Progenitor cell of endocrine pancreas (in vitro differentiated cells): ENCODE results near the gene NRG2. TPM values are rescaled to one million over a fixed set of nuclear protein-coding genes. Genes with fewer than 3 reads are reported as not detected.

ENCODE experiments used
- DNase-seq: peaks from one replicate; pipeline ENCODE4 v3.0.0; 2021; ENCODE audit warnings: low spot score; ENCODE audit not compliant: unreplicated experiment
- H3K27ac Mint-ChIP-seq: 2 replicates; pipeline ENCODE4 v1.8.0; 2021; ENCODE audit warnings: mild to moderate bottlenecking, moderate library complexity, mixed read lengths
- H3K27me3 Mint-ChIP-seq: 2 replicates; pipeline ENCODE4 v1.8.0; 2021; ENCODE audit warnings: mixed read lengths
- H3K36me3 Mint-ChIP-seq: 2 replicates; pipeline ENCODE4 v1.8.0; 2022; ENCODE audit warnings: mixed read lengths; ENCODE audit not compliant: insufficient read depth
- H3K4me1 Mint-ChIP-seq: 2 replicates; pipeline ENCODE4 v1.8.0; 2021; ENCODE audit warnings: low read depth, mixed read lengths
- H3K4me3 Mint-ChIP-seq: 2 replicates; pipeline ENCODE4 v1.8.0; 2021; ENCODE audit warnings: low read depth, mild to moderate bottlenecking, moderate library complexity, mixed read lengths
- H3K9me3 Mint-ChIP-seq: 2 replicates; pipeline ENCODE4 v1.8.0; 2021; ENCODE audit warnings: low read depth, mixed read lengths
- CTCF ChIP-seq: fragments of 200-600 bp; sonication (generic); IDR thresholded peaks from one replicate; pipeline ENCODE4 v1.5.0; 2021; ENCODE audit warnings: antibody characterized with exemption, mild to moderate bottlenecking; ENCODE audit not compliant: unreplicated experiment
- total RNA-seq: library from RNA; stranded (reverse); gene quantifications from 2 replicates; pipeline ENCODE4 v1.2.1, GENCODE V29; 2021

The NRG2 gene
- total RNA-seq, 1 donor from 2014 or later = 5.5 TPM

GRCh38 chr5:140013536-140013935 lies 29.6 kb downstream of the NRG2 start:
- Mint-ChIP-seq H3K9me3 (no peaks in the 10 kb centered on the region), H3K27ac (no peak overlapping the region), H3K27me3 (no peaks in the 10 kb centered on the region), H3K4me3 (no peak overlapping the region), H3K4me1 (no peaks in the 10 kb centered on the region), H3K36me3 (no peaks in the 10 kb centered on the region)
- no peak for DNase-seq
- no peak for TF ChIP-seq CTCF

GRCh38 chr5:140012443-140012842 lies 30.7 kb downstream of the NRG2 start:
- no peak for TF ChIP-seq CTCF
- Mint-ChIP-seq H3K27me3 (no peaks in the 10 kb centered on the region), H3K4me1 (no peaks in the 10 kb centered on the region), H3K9me3 (no peaks in the 10 kb centered on the region), H3K36me3 (no peaks in the 10 kb centered on the region), H3K4me3 (no peak overlapping the region), H3K27ac (no peak overlapping the region)
- DNase-seq = no peak

- no peak overlapping the region for H3K4me3 Mint-ChIP-seq
- H3K4me1 Mint-ChIP-seq = no peaks in the 10 kb centered on the region
- no peaks in the 10 kb centered on the region for H3K27me3 Mint-ChIP-seq
- H3K9me3 Mint-ChIP-seq = no peaks in the 10 kb centered on the region
- no peak overlapping the region for H3K27ac Mint-ChIP-seq
- no peak for DNase-seq
- TF ChIP-seq CTCF = no peak
- H3K36me3 Mint-ChIP-seq = no peaks in the 10 kb centered on the region
Measured at GRCh38 chr5:140011297-140011802, 31.7 kb downstream of the NRG2 start.

GRCh38 chr5:140010798-140011197 lies 32.3 kb downstream of the NRG2 start:
- no peaks in the 10 kb centered on the region for H3K9me3 Mint-ChIP-seq
- H3K27ac Mint-ChIP-seq = no peak overlapping the region
- no peaks in the 10 kb centered on the region for H3K4me1 Mint-ChIP-seq
- TF ChIP-seq CTCF = no peak
- no peak for DNase-seq
- H3K36me3 Mint-ChIP-seq = no peaks in the 10 kb centered on the region
- no peak overlapping the region for H3K4me3 Mint-ChIP-seq
- no peaks in the 10 kb centered on the region for H3K27me3 Mint-ChIP-seq

- no peaks in the 10 kb centered on the region for H3K4me1 Mint-ChIP-seq
- no peaks in the 10 kb centered on the region for H3K9me3 Mint-ChIP-seq
- no peak overlapping the region for H3K27ac Mint-ChIP-seq
- no peak for DNase-seq
- no peak overlapping the region for H3K4me3 Mint-ChIP-seq
- no peak for TF ChIP-seq CTCF
- H3K36me3 Mint-ChIP-seq = no peaks in the 10 kb centered on the region
- H3K27me3 Mint-ChIP-seq = peaks cover 18% of the 10 kb centered on the region
Measured at GRCh38 chr5:140007311-140007710, 35.8 kb downstream of the NRG2 start.
